ENCODE measurements around the gene SUSD5.
"Not testable (repeated sequence)": the region's sequence is repeated elsewhere in the genome, so short reads cannot be mapped to it uniquely, and the experiment has no call there.

The SUSD5 gene

DNA sequence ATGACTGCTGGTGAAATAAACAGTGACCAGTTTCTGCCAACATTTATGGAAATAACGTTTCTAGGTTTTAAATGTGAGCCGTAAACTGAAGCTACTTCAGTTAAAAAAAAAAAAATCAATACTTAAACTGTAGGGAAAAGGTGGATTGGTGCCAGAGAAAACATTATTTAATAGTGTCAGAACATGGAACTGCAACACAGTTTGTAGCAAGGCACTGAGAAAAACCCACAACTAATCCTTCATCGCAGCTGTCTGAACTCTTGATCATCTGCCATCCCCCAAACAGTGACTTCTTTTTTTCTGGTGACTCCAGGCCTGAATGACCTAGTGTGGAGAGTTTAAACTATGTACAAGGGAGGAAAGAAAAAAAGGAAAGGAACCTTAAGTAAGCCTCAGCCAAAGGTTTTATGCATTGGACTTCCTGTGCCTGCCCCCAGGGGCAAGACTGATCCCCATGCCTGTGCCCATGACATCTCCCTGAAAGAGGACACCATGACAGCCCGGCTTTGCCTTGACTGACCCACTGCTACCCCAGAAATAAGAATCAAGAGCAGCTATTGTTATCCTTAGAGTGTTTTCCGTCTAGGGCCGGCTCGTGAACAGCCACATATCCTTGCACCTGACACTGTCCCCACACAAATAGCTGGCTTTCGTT, 71.7 kb downstream of the SUSD5 start:
- no peak for DNase-seq

DNA sequence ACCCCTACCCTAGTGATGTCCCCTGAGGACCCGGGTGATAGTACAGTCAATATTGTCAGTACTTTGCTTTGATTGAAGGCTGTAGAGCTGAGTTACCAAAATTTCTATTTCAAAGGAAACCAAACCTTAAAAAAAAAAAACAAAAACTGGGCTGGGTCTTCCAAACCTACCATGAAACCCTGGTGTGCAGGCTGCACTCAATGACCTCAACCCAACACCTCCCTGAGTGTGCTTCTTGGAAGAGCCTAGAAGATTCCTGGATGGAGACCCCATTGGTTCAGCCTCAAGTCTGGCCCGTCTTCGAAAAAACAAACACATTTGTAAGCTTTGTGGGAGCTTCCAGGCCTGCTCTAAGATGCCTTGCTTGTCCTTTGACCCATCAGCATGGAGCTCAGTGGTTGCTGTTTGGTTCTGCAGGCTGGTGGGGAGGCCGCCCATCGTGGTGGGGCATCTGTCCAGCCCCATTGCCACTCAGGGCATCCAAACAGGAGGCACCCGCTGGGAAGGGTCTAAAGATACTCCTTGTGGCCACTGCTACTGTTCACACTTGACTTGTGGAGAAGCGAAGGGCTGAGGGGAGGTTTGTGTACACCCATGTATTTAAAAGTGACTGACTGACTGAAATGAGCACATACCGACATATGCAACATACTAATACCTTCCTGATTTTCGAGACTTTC, 72.6 kb downstream of the SUSD5 start:
- no peak for DNase-seq

DNA sequence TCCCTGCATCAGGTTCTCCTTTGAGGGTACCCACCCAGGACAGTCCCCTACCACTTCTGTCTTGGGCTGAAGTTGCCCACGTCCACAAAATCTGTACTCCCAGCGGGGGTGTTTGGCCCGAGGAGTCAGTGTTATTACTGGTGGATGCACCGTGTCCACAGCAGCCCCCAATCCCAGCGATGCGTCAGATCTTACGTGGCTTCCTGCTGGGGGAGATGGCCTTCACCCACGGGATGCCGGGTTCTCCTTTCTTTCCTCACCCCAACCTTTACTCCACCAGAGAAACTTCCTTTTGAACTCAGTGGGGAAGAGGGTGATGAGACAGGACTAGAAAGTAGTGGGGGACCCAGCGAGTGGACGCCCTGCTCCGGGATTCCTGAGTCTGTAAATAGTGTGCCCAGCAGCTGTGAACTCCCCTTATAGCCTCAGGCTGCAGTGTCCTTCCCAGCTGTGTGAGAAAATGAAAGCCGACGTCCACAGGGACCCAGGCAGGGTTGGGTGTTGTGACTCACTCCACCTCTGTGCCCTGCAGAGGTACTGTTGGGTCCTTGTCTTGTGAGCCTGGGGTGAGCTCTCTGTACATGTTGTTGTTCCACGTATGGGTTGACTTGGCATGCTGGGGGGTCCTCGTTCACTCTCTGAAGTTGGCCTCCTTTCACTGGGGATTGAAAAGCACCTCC, 73.2 kb downstream of the SUSD5 start:
- DNase-seq = no peak

DNA sequence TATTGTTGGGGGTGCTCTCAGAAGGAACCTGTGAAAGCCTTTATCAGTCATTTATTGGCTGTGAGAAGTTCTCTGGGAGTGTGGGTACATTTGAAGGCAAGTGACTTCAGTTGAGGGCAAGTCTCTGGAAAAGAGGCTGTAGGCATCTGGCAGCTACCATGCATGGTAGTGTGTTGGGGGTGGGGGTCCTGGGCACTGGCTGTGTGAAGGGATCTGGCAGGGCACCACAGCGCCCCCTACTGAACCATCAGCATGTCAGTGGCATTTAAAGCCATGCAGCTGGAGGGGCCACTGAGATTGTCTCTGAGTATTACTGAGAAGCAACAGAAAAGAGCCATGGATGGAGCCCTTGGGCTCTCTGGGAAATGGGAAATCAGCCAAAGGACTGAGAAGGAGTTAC, 74.2 kb downstream of the SUSD5 start:
- DNase-seq = peak; percentile 9 to 33

DNA sequence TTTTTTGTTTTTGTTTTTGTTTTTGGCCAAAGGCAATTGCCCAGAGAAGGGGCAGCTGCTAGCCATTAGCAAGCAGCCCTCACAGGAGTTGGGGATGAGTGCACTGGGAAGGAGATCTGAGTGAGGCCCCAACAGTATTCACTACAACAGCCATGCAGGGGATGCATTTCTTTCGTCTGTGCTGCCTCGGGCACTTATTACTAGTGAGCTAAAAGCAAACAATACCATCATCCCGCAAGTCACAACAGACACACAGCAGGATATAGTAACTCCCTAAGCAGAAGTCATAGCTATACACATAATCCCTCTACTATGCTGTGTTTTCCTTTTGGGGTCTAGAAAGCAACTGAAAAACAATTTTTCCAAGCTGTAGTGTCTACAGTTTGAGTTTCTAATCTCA, 77.6 kb downstream of the SUSD5 start:
- no peak for DNase-seq

DNA sequence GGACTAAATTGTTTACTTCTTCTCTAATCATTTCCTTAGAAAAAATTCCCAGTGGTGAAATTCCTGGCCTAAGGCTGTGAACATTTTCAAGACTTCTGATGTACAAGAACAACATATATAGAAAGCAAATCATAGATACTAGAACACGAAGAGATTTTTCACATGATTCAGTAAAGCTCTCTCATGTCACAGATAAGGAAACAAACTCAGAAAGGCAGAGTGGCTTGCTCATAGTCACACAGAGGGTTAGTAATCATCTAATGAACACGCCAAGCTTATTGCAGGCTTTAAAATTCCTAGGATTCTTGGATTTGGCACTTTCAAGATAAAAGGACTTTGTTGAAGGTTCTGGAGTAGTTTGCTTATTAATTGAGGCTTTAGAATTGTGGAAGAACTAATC, 78.6 kb downstream of the SUSD5 start:
- no peak for DNase-seq

DNA sequence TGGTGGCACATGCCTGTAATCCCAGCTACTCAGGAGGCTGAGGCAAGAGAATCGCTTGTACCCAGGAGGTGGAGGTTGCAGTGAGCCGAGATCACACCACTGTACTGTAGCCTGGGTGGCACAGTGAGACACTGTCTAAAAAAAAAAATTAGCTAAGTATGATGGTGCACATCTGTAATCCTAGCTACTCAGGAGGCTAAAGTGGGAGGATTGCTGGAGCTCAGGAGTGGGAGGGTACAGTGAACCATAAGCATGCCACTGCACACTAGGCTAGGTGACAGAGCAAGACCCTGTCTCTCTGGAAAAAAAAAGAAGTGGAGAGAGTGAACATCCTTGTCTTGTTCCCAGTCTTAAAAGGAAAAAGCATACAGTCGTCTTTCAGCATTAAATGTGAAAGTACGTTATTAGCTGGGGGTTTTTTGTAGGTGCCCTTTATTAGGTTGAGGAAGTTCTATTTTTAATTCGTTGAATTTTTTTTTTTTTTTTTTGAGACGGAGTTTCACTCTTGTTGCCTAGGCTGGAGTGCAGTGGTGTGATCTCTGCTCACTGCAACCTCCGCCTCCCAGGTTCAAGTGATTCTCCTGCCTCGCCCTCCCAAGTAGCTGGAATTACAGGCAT, 79.5 kb downstream of the SUSD5 start:
- not testable (repeated sequence) for DNase-seq

DNA sequence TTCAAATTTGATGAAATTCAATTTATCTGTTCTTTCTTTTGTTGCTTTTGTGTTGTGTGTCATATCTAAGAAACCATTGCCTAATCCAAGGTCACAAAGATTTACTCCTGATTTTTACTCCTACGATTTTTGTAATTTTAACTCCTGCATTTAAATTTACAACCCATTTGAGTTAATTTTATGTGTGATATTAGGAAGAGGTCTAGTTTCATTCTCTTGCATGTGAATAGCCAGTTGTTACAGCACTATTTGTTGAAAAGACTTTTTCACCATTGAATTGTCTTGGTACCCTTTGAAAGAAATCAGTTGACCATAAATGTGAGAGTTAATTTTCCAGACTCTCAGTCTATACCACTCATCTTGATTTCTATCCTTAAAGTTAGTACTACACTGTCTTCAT, 80.9 kb downstream of the SUSD5 start:
- no peak for DNase-seq

DNA sequence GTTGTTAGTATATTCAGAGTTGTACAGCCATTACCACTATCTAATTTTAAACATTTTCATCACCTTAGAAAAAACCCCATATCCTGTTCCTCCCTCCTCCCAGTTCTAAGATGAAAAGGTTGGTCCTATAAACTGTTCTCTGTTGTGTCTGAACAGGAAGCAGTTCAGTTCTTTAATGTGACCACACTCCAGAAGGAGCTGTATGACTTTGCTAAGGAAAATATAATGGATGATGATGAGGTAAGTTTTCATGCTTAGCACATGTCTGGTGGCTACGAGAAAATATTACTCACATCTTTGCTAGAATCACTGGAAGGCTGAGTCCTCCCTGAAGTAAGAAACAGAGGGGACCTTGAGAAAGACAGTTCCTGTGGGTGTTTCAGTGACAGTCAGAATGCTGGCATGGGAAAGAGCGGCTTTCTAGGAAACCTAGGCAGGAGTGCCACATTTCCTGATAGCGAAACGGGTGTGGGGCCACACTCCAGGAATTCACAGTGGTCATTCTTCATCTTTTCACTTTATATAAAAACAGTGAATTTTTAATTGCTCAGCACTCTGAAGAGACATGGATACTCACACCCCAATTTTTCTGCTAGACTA, 84.5 kb downstream of the SUSD5 start:
- DNase-seq = no peak

DNA sequence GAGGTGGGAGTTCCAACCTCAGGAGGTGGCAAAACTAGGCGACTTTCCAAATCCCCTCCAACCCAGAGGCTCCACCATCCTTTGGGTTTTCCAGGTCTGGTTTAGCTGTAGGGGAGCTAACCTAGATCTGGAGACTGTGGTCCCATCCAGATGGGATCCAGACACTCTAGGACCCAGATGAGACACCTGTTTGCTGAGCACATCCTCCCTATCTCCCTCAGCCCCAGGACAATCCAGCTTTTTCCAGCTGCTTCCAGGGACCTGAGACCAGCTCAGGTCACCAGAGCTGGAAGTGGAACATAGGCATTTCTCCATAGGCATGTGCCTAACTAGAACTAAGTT, 86.6 kb downstream of the SUSD5 start:
- DNase-seq = no peak

DNA sequence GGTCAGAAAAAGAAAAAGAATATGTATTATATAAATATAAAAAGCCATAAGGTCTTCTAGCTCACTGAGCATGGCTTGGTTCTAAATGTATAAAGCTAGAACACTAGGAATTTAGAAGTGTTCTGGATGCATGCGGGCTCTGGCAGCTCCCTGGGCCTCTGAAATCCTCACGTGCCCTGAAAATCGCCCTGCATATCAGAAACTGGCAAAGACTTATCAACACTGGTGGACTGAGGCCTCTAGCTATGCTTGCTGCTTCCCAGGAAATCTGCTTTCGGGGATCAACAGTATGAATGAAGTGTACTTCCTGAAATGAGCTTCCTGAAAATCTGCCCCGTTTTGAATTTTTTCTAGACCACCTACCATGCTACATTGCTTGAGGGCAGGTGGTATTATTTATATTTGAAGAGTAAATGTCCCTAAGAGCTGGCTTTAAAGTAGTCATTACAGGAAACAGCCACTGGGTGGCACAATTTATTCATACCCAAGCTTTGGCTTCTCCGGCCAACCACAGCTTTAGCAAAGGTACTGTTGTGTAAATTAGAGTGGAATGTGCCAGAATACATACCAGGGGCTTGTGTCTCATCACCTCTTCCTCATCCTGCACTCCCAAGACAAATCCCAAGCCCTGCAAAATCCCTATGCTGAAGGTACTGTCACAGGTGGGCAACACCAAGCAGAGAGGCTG, 87.1 kb downstream of the SUSD5 start:
- peak; percentile 28 to 55 for DNase-seq

DNA sequence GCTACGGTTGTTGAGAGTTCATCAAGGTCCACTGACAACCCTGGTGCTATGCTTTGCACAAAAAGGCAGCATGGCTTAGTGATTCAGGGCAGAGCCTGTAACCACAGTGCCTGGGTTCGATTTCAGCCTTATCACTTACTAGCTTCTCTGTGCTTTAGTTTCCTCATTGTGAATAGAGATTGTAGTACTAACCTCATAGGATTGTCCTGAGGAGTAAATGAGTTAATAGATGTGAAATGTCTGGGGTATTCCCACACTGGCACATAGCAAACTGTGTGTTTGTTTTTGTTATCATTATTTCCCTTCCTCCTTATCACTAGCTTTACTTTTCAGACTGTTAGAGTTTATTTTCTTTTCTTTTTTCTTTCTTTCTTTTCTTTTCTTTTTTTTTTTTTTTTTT, 88.5 kb downstream of the SUSD5 start:
- DNase-seq = no peak

DNA sequence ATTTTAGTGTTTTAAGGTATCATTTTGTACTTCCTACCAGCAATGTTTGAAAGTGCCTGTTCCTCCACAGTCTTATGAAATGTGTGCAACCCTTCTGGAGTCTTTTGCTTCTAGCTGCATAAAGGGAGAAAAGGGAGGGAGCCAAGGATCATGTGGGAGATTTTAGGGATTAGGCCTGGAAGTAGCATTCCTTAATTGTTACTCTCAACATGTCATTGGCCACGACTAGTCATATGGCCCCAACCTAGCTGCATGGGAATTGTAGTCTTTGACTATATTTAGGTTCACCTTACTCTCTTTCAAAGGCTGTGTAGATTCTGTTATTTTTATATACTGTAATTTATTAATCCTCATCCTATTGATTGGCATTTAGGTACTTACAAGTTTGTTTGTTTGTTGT, 89.9 kb downstream of the SUSD5 start:
- no peak for DNase-seq

DNA sequence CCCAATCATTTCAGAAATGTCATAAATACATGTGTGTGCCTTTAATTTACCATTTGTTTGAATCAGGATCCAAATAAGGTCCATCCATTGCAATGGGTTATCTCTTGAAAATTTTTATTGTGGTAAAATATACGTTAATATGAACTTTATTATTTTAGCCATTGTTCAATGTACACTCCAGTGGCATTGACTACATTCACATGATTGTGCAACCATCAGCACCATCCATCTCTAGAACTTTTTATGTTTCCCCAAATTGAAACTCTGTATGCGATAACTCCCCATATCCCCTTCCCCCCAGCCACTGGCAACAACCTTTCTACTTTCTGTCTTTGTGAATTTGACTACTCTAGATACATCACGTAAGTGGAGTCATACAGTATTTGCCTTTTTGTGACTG, 92.8 kb downstream of the SUSD5 start:
- DNase-seq = no peak

DNA sequence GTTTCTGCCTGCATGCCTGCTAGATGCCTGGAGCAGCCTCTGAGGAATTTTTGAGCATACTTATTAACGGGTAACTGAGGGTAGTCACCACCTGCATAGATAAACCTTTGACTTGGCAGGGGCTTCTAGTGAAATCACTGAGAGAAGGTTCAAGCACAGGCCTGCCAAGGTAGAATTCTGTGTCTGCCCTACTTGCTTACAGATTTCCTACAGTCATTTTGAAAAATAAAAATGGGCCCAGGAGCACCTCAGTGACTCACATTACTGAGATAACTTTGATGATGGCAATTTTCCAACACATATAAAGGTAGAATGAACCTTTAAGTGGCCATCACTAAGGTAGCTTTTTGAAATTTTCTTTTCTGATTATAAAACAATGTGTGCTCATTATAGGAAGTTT, 94.0 kb downstream of the SUSD5 start:
- DNase-seq = no peak

DNA sequence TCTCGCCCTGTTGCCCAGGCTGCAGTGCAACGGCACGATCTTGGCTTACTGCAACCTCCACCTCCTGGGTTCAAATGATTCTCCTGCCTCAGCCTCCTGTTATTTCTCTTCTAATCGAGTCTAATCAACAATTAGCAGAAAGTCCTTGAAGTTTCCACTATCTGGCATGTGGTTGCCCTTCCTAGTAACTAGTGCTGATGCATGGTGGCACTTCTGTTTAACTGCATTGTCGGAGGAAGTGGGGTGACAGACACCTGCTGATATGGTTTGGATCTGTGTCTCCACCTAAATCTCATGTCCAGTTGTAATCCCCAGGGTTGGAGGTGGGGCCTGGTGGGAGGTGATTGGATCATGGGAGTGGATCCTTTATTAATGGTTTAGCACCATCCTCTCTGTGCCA, 95.6 kb downstream of the SUSD5 start:
- DNase-seq = no peak

DNA sequence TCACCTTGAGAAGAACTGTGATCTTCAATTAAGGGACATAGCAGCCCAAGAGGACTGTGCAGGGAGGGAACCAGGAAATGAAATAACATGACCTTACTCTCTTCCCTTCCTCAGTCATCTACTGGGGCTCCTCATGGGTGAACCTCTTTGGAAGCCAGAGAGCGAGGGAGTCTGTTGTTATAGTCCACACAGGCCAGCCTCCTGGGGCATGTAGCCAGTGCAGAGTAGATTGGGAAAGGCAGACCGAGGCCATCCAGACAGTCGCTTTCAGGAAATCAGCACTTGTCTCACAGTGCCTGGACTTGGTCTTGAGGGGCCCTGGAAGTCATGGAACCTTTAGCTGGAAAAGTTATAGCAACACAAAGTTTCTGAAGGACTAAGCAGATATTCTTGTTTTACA, 98.7 kb downstream of the SUSD5 start:
- DNase-seq = no peak

DNA sequence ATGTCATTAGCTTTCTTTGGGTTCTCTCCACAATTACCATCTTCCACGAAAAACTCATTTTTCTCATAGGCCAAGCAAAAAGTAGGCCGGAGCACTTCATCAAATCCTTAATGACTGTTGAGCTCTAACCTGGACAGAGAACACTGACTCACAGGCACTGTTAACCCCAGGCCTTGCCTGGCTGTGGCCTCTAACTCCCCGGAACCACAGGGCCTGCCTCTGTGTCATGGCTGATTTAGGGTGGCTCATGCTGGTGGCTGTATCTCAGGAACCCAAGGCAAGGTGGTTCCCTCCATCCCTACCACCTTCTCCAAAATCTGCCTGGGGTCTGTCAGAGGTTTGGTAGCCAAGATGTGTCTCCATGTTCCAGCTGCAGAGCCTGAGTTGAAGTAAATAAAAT, 101.1 kb downstream of the SUSD5 start:
- DNase-seq = no peak

DNA sequence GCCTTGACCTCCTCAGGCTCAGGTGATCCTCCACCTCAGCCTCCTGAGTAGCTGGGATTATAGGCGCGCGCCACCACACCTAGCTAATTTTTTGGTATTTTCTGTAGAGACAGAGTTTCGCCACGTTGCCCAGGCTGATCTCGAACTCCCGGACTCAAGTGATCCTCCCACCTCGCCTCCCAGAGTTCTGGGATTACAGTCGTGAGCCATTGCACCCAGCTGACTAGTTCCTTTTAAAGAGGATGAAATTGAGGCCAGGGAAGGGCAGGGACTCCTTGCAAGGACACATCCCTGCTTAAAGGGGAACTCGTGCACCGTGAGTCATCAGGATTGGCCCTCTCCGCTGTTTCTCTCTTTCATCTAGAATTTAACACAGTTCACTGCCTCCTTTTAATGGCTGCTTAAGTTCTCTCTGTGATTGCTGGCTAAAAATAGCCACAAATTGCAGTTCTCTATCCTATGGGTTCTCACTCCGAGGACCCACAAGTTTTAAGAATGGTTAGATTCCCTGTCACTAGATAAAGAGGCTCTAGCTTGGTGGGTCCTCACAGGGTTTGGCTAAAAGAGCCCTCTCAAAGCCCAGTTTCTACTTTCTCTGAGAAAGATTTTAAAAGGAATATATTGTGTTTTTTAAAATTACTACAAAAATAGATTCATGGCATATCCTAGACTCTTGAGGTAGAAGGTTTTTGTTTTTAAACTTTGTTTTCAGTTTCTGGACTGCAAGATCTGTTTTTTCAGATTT, 103.4 kb downstream of the SUSD5 start:
- peak; percentile 7 to 62 for DNase-seq

DNA sequence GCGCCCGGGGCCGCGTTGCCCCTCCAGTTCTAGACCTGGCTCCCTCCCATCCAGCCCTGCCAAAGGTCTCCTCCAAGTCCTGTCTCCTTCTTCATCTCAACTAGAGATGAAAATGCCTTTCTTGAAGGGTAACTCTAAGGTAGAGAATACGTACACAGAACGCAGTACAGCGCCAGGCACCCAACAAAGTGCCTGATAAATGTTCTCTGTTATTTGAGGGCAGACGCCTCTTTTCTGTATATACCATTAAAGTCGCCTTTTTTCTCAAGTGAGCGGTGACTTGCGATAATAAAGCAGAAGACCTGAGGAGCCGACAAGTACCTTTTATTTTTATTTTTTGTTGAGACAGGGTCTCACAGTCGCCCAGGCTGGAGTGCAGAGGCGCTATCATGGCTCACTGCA, 104.0 kb downstream of the SUSD5 start:
- DNase-seq = no peak

DNA sequence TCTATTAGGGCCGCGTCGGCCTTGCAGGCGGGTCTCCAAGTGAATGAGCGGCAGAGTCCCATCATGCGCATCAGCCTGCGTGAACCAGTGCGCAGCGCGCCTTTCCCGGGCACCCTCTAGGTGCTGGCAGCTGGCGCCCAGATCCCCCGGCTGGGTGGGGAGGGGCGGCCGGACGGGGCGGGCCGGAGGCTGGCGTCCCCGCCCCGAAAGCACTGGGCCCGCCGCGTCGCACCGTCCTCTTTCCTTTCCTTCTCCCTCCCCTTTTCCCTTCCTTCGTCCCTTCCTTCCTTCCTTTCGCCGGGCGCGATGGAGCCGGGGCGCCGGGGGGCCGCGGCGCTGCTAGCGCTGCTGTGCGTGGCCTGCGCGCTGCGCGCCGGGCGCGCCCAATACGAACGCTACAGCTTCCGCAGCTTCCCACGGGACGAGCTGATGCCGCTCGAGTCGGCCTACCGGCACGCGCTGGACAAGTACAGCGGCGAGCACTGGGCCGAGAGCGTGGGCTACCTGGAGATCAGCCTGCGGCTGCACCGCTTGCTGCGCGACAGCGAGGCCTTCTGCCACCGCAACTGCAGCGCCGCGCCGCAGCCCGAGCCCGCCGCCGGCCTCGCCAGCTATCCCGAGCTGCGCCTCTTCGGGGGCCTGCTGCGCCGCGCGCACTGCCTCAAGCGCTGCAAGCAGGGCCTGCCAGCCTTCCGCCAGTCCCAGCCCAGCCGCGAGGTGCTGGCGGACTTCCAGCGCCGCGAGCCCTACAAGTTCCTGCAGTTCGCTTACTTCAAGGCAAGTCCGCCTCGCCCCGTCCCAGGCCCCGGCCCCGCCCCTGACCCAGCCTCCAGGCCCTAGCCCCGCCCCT, 104.6 kb downstream of the SUSD5 start, which contains the start of gene CRTAP:
TSS of gene CRTAP (plus strand) at position 243 of the 850 bp plus-strand sequence. CDS start at position 307, 64 bp downstream.
- peak; percentile 88 to 90 for DNase-seq
